DOHH2 (cell line): ENCODE measurements around the gene ABR.
"Not testable (repeated sequence)": the region's sequence is repeated elsewhere in the genome, so short reads cannot be mapped to it uniquely, and the experiment has no call there.

ENCODE experiments used
- H3F3A ChIP-seq: fragments of 200-600 bp; sonication (generic), shearing (Covaris generic); 2 replicates; pipeline ENCODE4 v1.6.0; 2016; ENCODE audit warnings: antibody characterized with exemption, mild to moderate bottlenecking; ENCODE audit not compliant: control insufficient read depth, insufficient read depth
- H3K27ac ChIP-seq: fragments of 200-600 bp; sonication (generic); 2 replicates; pipeline ENCODE4 v1.5.1; 2014; ENCODE audit warnings: low read depth, mild to moderate bottlenecking, low read length, moderate library complexity
- H3K27me3 ChIP-seq: fragments of 200-600 bp; sonication (generic); 2 replicates; pipeline ENCODE4 v1.6.1; 2014; ENCODE audit warnings: mild to moderate bottlenecking, low read length, mixed read lengths; ENCODE audit not compliant: control insufficient read depth
- H3K36me3 ChIP-seq: fragments of 200-600 bp; sonication (generic); 2 replicates; pipeline ENCODE4 v1.6.1; 2014; ENCODE audit warnings: mild to moderate bottlenecking, low read length, moderate library complexity, mixed read lengths; ENCODE audit not compliant: control insufficient read depth
- H3K4me1 ChIP-seq: fragments of 200-600 bp; sonication (generic); 2 replicates; pipeline ENCODE4 v1.6.1; 2014; ENCODE audit warnings: mild to moderate bottlenecking, low read length, mixed read lengths; ENCODE audit not compliant: control insufficient read depth
- H3K4me2 ChIP-seq: fragments of 200-600 bp; sonication (generic); 2 replicates; pipeline ENCODE4 v1.6.0; 2014; ENCODE audit warnings: mild to moderate bottlenecking, low read length, moderate library complexity
- H3K4me3 ChIP-seq: fragments of 200-600 bp; sonication (generic); 2 replicates; pipeline ENCODE4 v1.5.1; 2014; ENCODE audit warnings: mild to moderate bottlenecking, low read length, mixed read lengths
- H3K79me2 ChIP-seq: fragments of 200-600 bp; sonication (generic); 2 replicates; pipeline ENCODE4 v1.6.1; 2014; ENCODE audit warnings: mild to moderate bottlenecking, low read length, mixed read lengths; ENCODE audit not compliant: control insufficient read depth
- H3K9me2 ChIP-seq: fragments of 200-600 bp; sonication (generic); replicated peaks from 2 replicates; pipeline ENCODE4 v1.6.1; 2014; ENCODE audit warnings: mild to moderate bottlenecking, low read length, mixed read lengths; ENCODE audit not compliant: control insufficient read depth
- H3K9me3 ChIP-seq: fragments of 200-600 bp; sonication (generic); 2 replicates; pipeline ENCODE4 v1.6.1; 2014; ENCODE audit warnings: antibody characterized with exemption, low read length, mixed read lengths; ENCODE audit not compliant: control insufficient read depth, insufficient read depth
- H4K20me1 ChIP-seq: fragments of 200-600 bp; sonication (generic); 2 replicates; pipeline ENCODE4 v1.6.0; 2014; ENCODE audit warnings: low read depth, mild to moderate bottlenecking, antibody characterized with exemption, low read length, moderate library complexity; ENCODE audit not compliant: control insufficient read depth, insufficient read depth
- CTCF ChIP-seq: fragments of 200-600 bp; sonication (generic); IDR thresholded peaks from one replicate; pipeline ENCODE4 v1.5.1; 2014; ENCODE audit warnings: antibody characterized with exemption, mild to moderate bottlenecking, low read depth, low read length; ENCODE audit not compliant: poor library complexity, severe bottlenecking
- EZH2phosphoT487 ChIP-seq: fragments of 200-600 bp; sonication (generic); IDR thresholded peaks from 2 replicates; pipeline ENCODE4 v1.6.1; 2017; ENCODE audit warnings: borderline replicate concordance, mild to moderate bottlenecking, antibody characterized with exemption, low read length, moderate library complexity, mixed read lengths

The ABR gene

GRCh38 chr17:1156864-1157263 lies 22.9 kb downstream of the ABR start:
- Histone ChIP-seq H3K9me3 (no peaks in the 10 kb centered on the region), H3K4me3 (no peak overlapping the region), H3F3A (no peaks in the 10 kb centered on the region), H4K20me1 (peaks cover 6% of the 10 kb centered on the region), H3K36me3 (peaks cover 63% of the 10 kb centered on the region), H3K27me3 (no peaks in the 10 kb centered on the region), H3K27ac (no peak overlapping the region), H3K4me2 (no peak overlapping the region), H3K79me2 (peaks cover 97% of the 10 kb centered on the region), H3K4me1 (peaks cover 40% of the 10 kb centered on the region), H3K9me2 (no peaks in the 10 kb centered on the region)
- TF ChIP-seq CTCF: no peak
- TF ChIP-seq EZH2phosphoT487: no peak

GRCh38 chr17:1154704-1155103 lies 25.1 kb downstream of the ABR start:
- peaks cover 97% of the 10 kb centered on the region for H3K79me2 ChIP-seq
- H3K4me3 ChIP-seq: no peak overlapping the region
- peaks cover 14% of the 10 kb centered on the region; the same call in 1 of the 2 replicates for H4K20me1 ChIP-seq
- H3K4me1 ChIP-seq: peaks cover 51% of the 10 kb centered on the region
- H3K4me2 ChIP-seq: no peak overlapping the region
- H3K9me3 ChIP-seq: no peaks in the 10 kb centered on the region
- no peaks in the 10 kb centered on the region for H3K9me2 ChIP-seq
- peaks cover 67% of the 10 kb centered on the region for H3K36me3 ChIP-seq
- no peaks in the 10 kb centered on the region for H3K27me3 ChIP-seq
- TF ChIP-seq CTCF: no peak
- TF ChIP-seq EZH2phosphoT487: no peak
- no peaks in the 10 kb centered on the region for H3F3A ChIP-seq
- H3K27ac ChIP-seq: no peak overlapping the region

GRCh38 chr17:1153795-1154546 lies 25.8 kb downstream of the ABR start:
- no peaks in the 10 kb centered on the region for H3K9me3 ChIP-seq
- peaks cover 66% of the 10 kb centered on the region for H3K36me3 ChIP-seq
- H3K4me2 ChIP-seq: no peak overlapping the region
- no peak overlapping the region for H3K27ac ChIP-seq
- H3K4me1 ChIP-seq: peaks cover 51% of the 10 kb centered on the region
- peaks cover 15% of the 10 kb centered on the region; the same call in 1 of the 2 replicates for H4K20me1 ChIP-seq
- H3K9me2 ChIP-seq: no peaks in the 10 kb centered on the region
- no peaks in the 10 kb centered on the region for H3K27me3 ChIP-seq
- TF ChIP-seq EZH2phosphoT487 (no peak), CTCF (no peak)
- no peaks in the 10 kb centered on the region for H3F3A ChIP-seq
- H3K79me2 ChIP-seq: peaks cover 97% of the 10 kb centered on the region
- no peak overlapping the region for H3K4me3 ChIP-seq

- not testable (repeated sequence) for H3K9me3 ChIP-seq, H3K27me3 ChIP-seq, H3F3A ChIP-seq, H3K4me3 ChIP-seq, H3K9me2 ChIP-seq
- H3K27ac ChIP-seq: peak overlapping the region; percentile 62
- peaks cover 96% of the 10 kb centered on the region for H3K79me2 ChIP-seq
- peaks cover 64% of the 10 kb centered on the region for H3K36me3 ChIP-seq
- peaks cover 48% of the 10 kb centered on the region for H3K4me1 ChIP-seq
- peak overlapping the region; percentile 37 for H3K4me2 ChIP-seq
- H4K20me1 ChIP-seq: peaks cover 15% of the 10 kb centered on the region; the same call in 1 of the 2 replicates
Measured at GRCh38 chr17:1152582-1152981, 27.2 kb downstream of the ABR start.
